Measurements from ENCODE around the gene TEX52. TPM values are rescaled to one million over a fixed set of nuclear protein-coding genes. Genes with fewer than 3 reads are reported as not detected.

The TEX52 gene
- total RNA-seq, result not detected
- long read RNA-seq, result 0 reads

- DNase-seq (no peak), ATAC-seq (no peak)
- intact Hi-C loops (cut with micrococcal nuclease), result no loop called here
These were observed at the start of gene TEX52 for GRCh38 chr12:2857021-2857431. TEX52 (minus strand) TSS chr12:2857039; CDS start chr12:2857026, 13 bp downstream.

GRCh38 chr12:2904260-2904659 is 47.4 kb upstream of the TEX52 start:
- intact Hi-C loops (cut with micrococcal nuclease), result no loop called here
- DNase-seq (no peak), ATAC-seq (no peak)

GRCh38 chr12:2902272-2902880 is 45.5 kb upstream of the TEX52 start:
- intact Hi-C loops (cut with micrococcal nuclease), result no loop called here
- no peak for DNase-seq
- ATAC-seq, result peak; percentile 98

- no peak for ATAC-seq
- intact Hi-C loops (cut with micrococcal nuclease), result no loop called here
These were observed 43.8 kb upstream of the TEX52 start for GRCh38 chr12:2900642-2901041.

GRCh38 chr12:2897418-2897817 is 40.6 kb upstream of the TEX52 start:
- intact Hi-C loops (cut with micrococcal nuclease), result no loop called here
- no peak for ATAC-seq
- no peak for DNase-seq

More at GRCh38 chr12:2900642-2901041, 43.8 kb upstream of the TEX52 start:
- DNase-seq, result no peak

- ATAC-seq, result no peak
- intact Hi-C loops (cut with micrococcal nuclease), result no loop called here
- DNase-seq, result no peak
These were observed 38.7 kb upstream of the TEX52 start for GRCh38 chr12:2895511-2895910.

GRCh38 chr12:2895051-2895451 is 38.2 kb upstream of the TEX52 start:
- intact Hi-C loops (cut with micrococcal nuclease), result no loop called here
- DNase-seq, result no peak
- no peak for ATAC-seq

GRCh38 chr12:2893007-2893406 is 36.2 kb upstream of the TEX52 start:
- ATAC-seq, result no peak
- DNase-seq, result no peak
- intact Hi-C loops (cut with micrococcal nuclease), result no loop called here

GRCh38 chr12:2892246-2892645 is 35.4 kb upstream of the TEX52 start:
- intact Hi-C loops (cut with micrococcal nuclease), result no loop called here
- DNase-seq (no peak), ATAC-seq (no peak)

- intact Hi-C loops (cut with micrococcal nuclease), result no loop called here
- ATAC-seq (peak; percentile 48), DNase-seq (peak; percentile 62)
These were observed 34.6 kb upstream of the TEX52 start for GRCh38 chr12:2891240-2892053.

- peak; percentile 99 for ATAC-seq
- intact Hi-C loops (cut with micrococcal nuclease), result no loop called here
- peak; percentile 99 for DNase-seq
These were observed 33.8 kb upstream of the TEX52 start, which contains the start of gene TULP3 for GRCh38 chr12:2890388-2891239. TULP3 (plus strand) TSS chr12:2890891; CDS start chr12:2890948, 57 bp downstream.

GRCh38 chr12:2890001-2890387 is 33.2 kb upstream of the TEX52 start:
- DNase-seq (no peak), ATAC-seq (no peak)
- intact Hi-C loops (cut with micrococcal nuclease), result no loop called here

GRCh38 chr12:2886768-2887450 is 30.1 kb upstream of the TEX52 start:
- ATAC-seq, result no peak
- intact Hi-C loops (cut with micrococcal nuclease), result no loop called here
- DNase-seq, result no peak

GRCh38 chr12:2884810-2885209 is 28.0 kb upstream of the TEX52 start:
- intact Hi-C loops (cut with micrococcal nuclease), result no loop called here
- ATAC-seq, result no peak
- DNase-seq, result no peak

GRCh38 chr12:2879853-2880252 is 23.0 kb upstream of the TEX52 start:
- intact Hi-C loops (cut with micrococcal nuclease), result no loop called here
- ATAC-seq, result no peak
- DNase-seq, result no peak

- intact Hi-C loops (cut with micrococcal nuclease), result no loop called here
- DNase-seq (no peak), ATAC-seq (peak; percentile 18)
These were observed 21.3 kb upstream of the TEX52 start for GRCh38 chr12:2877953-2878732.

GRCh38 chr12:2877047-2877952 is 20.5 kb upstream of the TEX52 start, which contains the start of the genes FOXM1 and RHNO1:
FOXM1 (minus strand) TSS chr12:2877174; CDS start chr12:2874478, 2,696 bp downstream.
RHNO1 (plus strand) TSS chr12:2877223; CDS start chr12:2885367, 8,144 bp downstream.
- intact Hi-C loops (cut with micrococcal nuclease), result no loop called here
- ATAC-seq, result peak; percentile 98
- DNase-seq, result peak; percentile 94
